Cardiac muscle cell (in vitro differentiated cells and primary cell): Measurements from ENCODE around the gene POC1B. TPM values are rescaled to one million over a fixed set of nuclear protein-coding genes. Genes with fewer than 3 reads are reported as not detected.
A peak's percentile ranks its signal among the peaks of the same experiment; 100 is the strongest.

ENCODE experiments used
- DNase-seq, 2 donors: peaks; one replicate each; pipeline versions ENCODE4 v3.0.0 to v3.0.0-alpha.2; 2010 to 2017; ENCODE audit warnings: low read depth in 1 of 2, low spot score in 1 of 2
- H3K27ac ChIP-seq: fragments of 200-600 bp; sonication (generic); 2 replicates; pipeline ENCODE4 v1.5.1; 2016
- H3K27me3 ChIP-seq: fragments of 200-600 bp; sonication (generic); 2 replicates; pipeline ENCODE4 v1.6.0; 2016; ENCODE audit warnings: control low read depth
- H3K36me3 ChIP-seq: fragments of 200-600 bp; sonication (generic); 2 replicates; pipeline ENCODE4 v1.5.1; 2016; ENCODE audit warnings: control low read depth
- H3K4me1 ChIP-seq: fragments of 200-600 bp; sonication (generic); 2 replicates; pipeline ENCODE4 v1.8.1; 2017; ENCODE audit warnings: low read depth, mild to moderate bottlenecking, mixed run types
- H3K4me3 ChIP-seq: fragments of 200-600 bp; sonication (generic); 2 replicates; pipeline ENCODE4 v1.5.1; 2016; ENCODE audit warnings: mild to moderate bottlenecking
- H3K9me3 ChIP-seq: fragments of 200-600 bp; sonication (generic); 2 replicates; pipeline ENCODE4 v1.5.1; 2017; ENCODE audit warnings: low read depth, mild to moderate bottlenecking, control low read depth
- CTCF ChIP-seq: IDR thresholded peaks from 2 replicates; pipeline ENCODE4 v1.5.1; 2012; ENCODE audit warnings: low read depth, mild to moderate bottlenecking, low read length
- polyA plus RNA-seq: library from polyadenylated mRNA; unstranded; fragments of >200 nt; fragmentation: Nextera tagmentation; extraction: Ambion mirVana; gene quantifications from 2 replicates; pipeline ENCODE4 v1.2.1, GENCODE V29; 2016
- total RNA-seq: library from RNA; depleted of rRNA; stranded (reverse); fragments of >200 nt; gene quantifications from 2 replicates; pipeline ENCODE4 v1.2.3, GENCODE V29; 2016

Gene POC1B
- 11.0 and 12.8 TPM in 2 replicates for total RNA-seq
- polyA plus RNA-seq = 16.1 and 26.5 TPM in 2 replicates

- Histone ChIP-seq H3K9me3 (no peaks in the 10 kb centered on the region), H3K4me3 (peak within 1 kb of the TSS; percentile 58), H3K4me1 (peaks cover 9% of the 10 kb centered on the region), H3K27me3 (no peaks in the 10 kb centered on the region), H3K27ac (peak within 1 kb of the TSS; percentile 53), H3K36me3 (no peaks in the 10 kb centered on the region)
- peak; percentile 85 to 87 for DNase-seq
- TF ChIP-seq CTCF = no peak
Observed at GRCh38 chr12:89525824-89526770, at the start of gene POC1B. Gene POC1B (minus strand): TSS chr12:89526047. CDS start chr12:89525895, 152 bp downstream.

GRCh38 chr12:89575374-89575773 is 49.5 kb upstream of the POC1B start:
- TF ChIP-seq CTCF = no peak
- H3K9me3 ChIP-seq = no peaks in the 10 kb centered on the region

GRCh38 chr12:89574736-89575208 is 48.9 kb upstream of the POC1B start:
- H3K27ac ChIP-seq = peak overlapping the region; percentile 57
- TF ChIP-seq CTCF = no peak
- H3K27me3 ChIP-seq = no peaks in the 10 kb centered on the region
- H3K36me3 ChIP-seq = no peaks in the 10 kb centered on the region
- H3K4me1 ChIP-seq = peaks cover 13% of the 10 kb centered on the region
- DNase-seq = peak; percentile 23 to 87
- no peak overlapping the region for H3K4me3 ChIP-seq
- no peaks in the 10 kb centered on the region for H3K9me3 ChIP-seq

More at GRCh38 chr12:89575374-89575773, 49.5 kb upstream of the POC1B start:
- no peak overlapping the region for H3K4me3 ChIP-seq
- no peak overlapping the region for H3K27ac ChIP-seq
- no peaks in the 10 kb centered on the region for H3K27me3 ChIP-seq
- DNase-seq = no peak
- H3K36me3 ChIP-seq = no peaks in the 10 kb centered on the region
- peaks cover 13% of the 10 kb centered on the region for H3K4me1 ChIP-seq

GRCh38 chr12:89573051-89573810 is 47.4 kb upstream of the POC1B start:
- Histone ChIP-seq H3K27ac (no peak overlapping the region), H3K4me3 (no peak overlapping the region), H3K36me3 (no peaks in the 10 kb centered on the region), H3K4me1 (peaks cover 13% of the 10 kb centered on the region), H3K27me3 (no peaks in the 10 kb centered on the region), H3K9me3 (no peaks in the 10 kb centered on the region)
- no peak for DNase-seq
- no peak for TF ChIP-seq CTCF

- peak in 1 of 2 donors; percentile 46 for DNase-seq
- no peak for TF ChIP-seq CTCF
Observed at GRCh38 chr12:89571491-89572195, 45.8 kb upstream of the POC1B start.

More at GRCh38 chr12:89571491-89572195, 45.8 kb upstream of the POC1B start:
- no peaks in the 10 kb centered on the region for H3K9me3 ChIP-seq
- peaks cover 15% of the 10 kb centered on the region for H3K4me1 ChIP-seq
- no peak overlapping the region for H3K4me3 ChIP-seq
- H3K27me3 ChIP-seq = no peaks in the 10 kb centered on the region
- H3K27ac ChIP-seq = no peak overlapping the region
- H3K36me3 ChIP-seq = no peaks in the 10 kb centered on the region
